ENCODE data around the gene TAF5. TPM values are rescaled to one million over a fixed set of nuclear protein-coding genes. Genes with fewer than 3 reads are reported as not detected.

Gene TAF5
- total RNA-seq, 1 experiment from 2014 or later, result 2.5 TPM

- no peak for TF ChIP-seq CTCF (IDR thresholded peaks at IDR 0.05; ENCODE audit: unreplicated experiment)
- H3K36me3 Mint-ChIP-seq (ENCODE audit: insufficient read depth, unreplicated experiment), result peaks cover 42% of the 10 kb centered on the region
- DNase-seq, result no peak
- H3K4me1 Mint-ChIP-seq (ENCODE audit: low read depth, unreplicated experiment), result no peaks in the 10 kb centered on the region
- no TSS peak for BruUV-seq (replicated peaks)
- no peaks in the 10 kb centered on the region for H3K9me3 Mint-ChIP-seq (ENCODE audit: low read depth, unreplicated experiment)
- intact Hi-C loops (cut with micrococcal nuclease; ENCODE audit: unreplicated experiment), result no loop called here
- CTCF ChIA-PET, result no interaction called here
- no peaks in the 10 kb centered on the region for H3K27me3 Mint-ChIP-seq (ENCODE audit: unreplicated experiment)
- no peak overlapping the region for H3K4me3 Mint-ChIP-seq (ENCODE audit: low read depth, unreplicated experiment)
- H3K27ac Mint-ChIP-seq (ENCODE audit: unreplicated experiment), result no peak overlapping the region
These were observed 61.9 kb downstream of the TAF5 start for GRCh38 chr10:103429647-103430046.

DNA sequence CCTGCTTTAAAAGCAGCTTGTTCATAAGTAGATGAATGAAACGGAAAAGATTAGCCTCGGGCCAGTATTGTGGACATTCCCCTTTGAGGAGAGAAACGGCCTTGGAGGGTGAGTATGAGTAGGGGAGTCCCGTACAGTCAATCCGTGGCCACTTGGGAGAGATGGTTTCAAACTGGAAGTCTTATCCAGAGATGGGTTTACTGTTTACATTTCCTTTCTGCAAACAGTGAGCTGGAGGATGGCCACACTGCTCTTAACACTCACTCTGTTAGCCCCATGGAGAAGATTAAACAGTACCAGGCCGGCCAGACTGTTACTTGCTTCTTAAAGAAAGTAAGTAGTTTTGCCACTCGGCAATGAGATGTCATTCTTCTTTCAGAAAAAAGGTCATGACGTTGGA lies 64.1 kb downstream of the TAF5 start:
- CTCF ChIA-PET, result no interaction called here
- no peaks in the 10 kb centered on the region for H3K27me3 Mint-ChIP-seq (ENCODE audit: unreplicated experiment)
- no peak for DNase-seq
- H3K27ac Mint-ChIP-seq (ENCODE audit: unreplicated experiment), result no peak overlapping the region
- no peaks in the 10 kb centered on the region for H3K9me3 Mint-ChIP-seq (ENCODE audit: low read depth, unreplicated experiment)
- TF ChIP-seq CTCF (IDR thresholded peaks at IDR 0.05; ENCODE audit: unreplicated experiment), result no peak
- intact Hi-C loops (cut with micrococcal nuclease; ENCODE audit: unreplicated experiment), result no loop called here
- no peak overlapping the region for H3K4me3 Mint-ChIP-seq (ENCODE audit: low read depth, unreplicated experiment)
- peaks cover 44% of the 10 kb centered on the region for H3K36me3 Mint-ChIP-seq (ENCODE audit: insufficient read depth, unreplicated experiment)
- H3K4me1 Mint-ChIP-seq (ENCODE audit: low read depth, unreplicated experiment), result no peaks in the 10 kb centered on the region
- BruUV-seq (replicated peaks), result no TSS peak

DNA sequence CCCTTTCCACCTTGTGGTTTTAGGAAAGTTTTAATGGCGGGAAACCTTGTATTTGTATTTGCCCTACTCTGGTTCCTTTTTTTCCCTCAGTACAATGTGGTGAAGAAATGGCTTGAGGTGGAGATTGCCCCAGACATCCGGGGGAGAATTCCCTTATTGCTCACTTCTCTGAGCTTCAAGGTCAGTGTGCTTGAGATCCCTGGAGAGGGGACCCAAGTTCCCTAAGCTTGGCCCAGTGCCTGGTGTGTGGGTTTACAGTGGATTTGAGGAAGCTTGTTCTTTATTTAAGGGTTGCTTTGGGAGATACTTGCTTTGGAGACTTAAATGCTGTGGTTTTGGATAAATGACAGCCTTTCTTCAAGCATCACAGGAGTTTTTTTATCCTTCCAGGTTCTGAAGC lies 66.1 kb downstream of the TAF5 start:
- Mint-ChIP-seq H3K4me1 (ENCODE audit: low read depth, unreplicated experiment) (no peaks in the 10 kb centered on the region), H3K27me3 (ENCODE audit: unreplicated experiment) (no peaks in the 10 kb centered on the region), H3K4me3 (ENCODE audit: low read depth, unreplicated experiment) (no peak overlapping the region), H3K9me3 (ENCODE audit: low read depth, unreplicated experiment) (no peaks in the 10 kb centered on the region), H3K27ac (ENCODE audit: unreplicated experiment) (no peak overlapping the region), H3K36me3 (ENCODE audit: insufficient read depth, unreplicated experiment) (peaks cover 50% of the 10 kb centered on the region)
- no peak for DNase-seq
- TF ChIP-seq CTCF (IDR thresholded peaks at IDR 0.05; ENCODE audit: unreplicated experiment), result no peak
- CTCF ChIA-PET, result no interaction called here
- no TSS peak for BruUV-seq (replicated peaks)
- intact Hi-C loops (cut with micrococcal nuclease; ENCODE audit: unreplicated experiment), result no loop called here

Small RNA genes lying within 50 kb of the gene (microRNA-seq; reads per million reads assigned to microRNA genes)
- gene MIR1307, result 6,203 reads per million, percentile 94 among the genes with 10 or more reads in this experiment

Other genes starting within 250 kb of the TAF5 start
- 70.0 and 75.8 TPM in 2 replicates for gene NT5C2, start 174.7 kb upstream of the TAF5 start, total RNA-seq (2022)
- 0.57 and 0.61 TPM in 2 replicates for gene RPEL1, start 122.1 kb upstream of the TAF5 start, total RNA-seq (2022)
- gene INA, start 90.8 kb upstream of the TAF5 start, total RNA-seq (2022), result 1.3 and 1.9 TPM in 2 replicates
- 4.5 and 4.8 TPM in 2 replicates for gene PCGF6, start 16.8 kb upstream of the TAF5 start, total RNA-seq (2022)
- 199 and 203 TPM in 2 replicates for gene ATP5MK, start 28.5 kb downstream of the TAF5 start, total RNA-seq (2022)
- 33.0 and 41.3 TPM in 2 replicates for gene PDCD11, start 28.6 kb downstream of the TAF5 start, total RNA-seq (2022)
- 0.45 and 0.81 TPM in 2 replicates for gene CALHM2, start 84.4 kb downstream of the TAF5 start, total RNA-seq (2022)
- gene CALHM1, start 90.9 kb downstream of the TAF5 start, total RNA-seq (2022), result not detected in 2 replicates
- not detected in 2 replicates for gene CALHM3, start 111.3 kb downstream of the TAF5 start, total RNA-seq (2022)
- gene NEURL1, start 125.7 kb downstream of the TAF5 start, total RNA-seq (2022), result 0.22 TPM in 1 of 2 replicates, not detected in the other